Loucy (cell line): ENCODE data around the gene MAP4K1.
"Not testable (repeated sequence)": the region's sequence is repeated elsewhere in the genome, so short reads cannot be mapped to it uniquely, and the experiment has no call there.

Source experiments
- H2AFZ ChIP-seq: fragments of 200-600 bp; sonication (generic); 2 replicates; pipeline ENCODE4 v1.6.0; 2016; ENCODE audit warnings: antibody characterized with exemption, mild to moderate bottlenecking, low read length, moderate library complexity
- H3F3A ChIP-seq: fragments of 200-600 bp; 2 replicates; pipeline ENCODE4 v1.6.0; 2016; ENCODE audit warnings: antibody characterized with exemption, low read depth, mild to moderate bottlenecking
- H3K27me3 ChIP-seq: fragments of 200-600 bp; sonication (generic); 2 replicates; pipeline ENCODE4 v1.6.1; 2014; ENCODE audit warnings: low read length, mild to moderate bottlenecking; ENCODE audit not compliant: insufficient read depth, poor library complexity, severe bottlenecking
- H3K36me3 ChIP-seq: fragments of 200-600 bp; sonication (generic); 2 replicates; pipeline ENCODE4 v1.6.1; 2016; ENCODE audit warnings: low read length; ENCODE audit not compliant: insufficient read depth
- H3K4me1 ChIP-seq: fragments of 200-600 bp; sonication (generic); 2 replicates; pipeline ENCODE4 v1.5.1; 2014; ENCODE audit warnings: low read length, mild to moderate bottlenecking; ENCODE audit not compliant: insufficient read depth, poor library complexity, severe bottlenecking
- H3K4me2 ChIP-seq: fragments of 200-600 bp; sonication (generic); 2 replicates; pipeline ENCODE4 v1.6.0; 2014; ENCODE audit warnings: antibody characterized with exemption, low read length, low read depth, mild to moderate bottlenecking; ENCODE audit not compliant: poor library complexity, severe bottlenecking
- H3K4me3 ChIP-seq: fragments of 200-600 bp; sonication (generic); 2 replicates; pipeline ENCODE4 v1.5.1; 2014; ENCODE audit warnings: low read length, mild to moderate bottlenecking, mixed read lengths; ENCODE audit not compliant: poor library complexity, severe bottlenecking
- H3K79me2 ChIP-seq: fragments of 200-600 bp; sonication (generic); 2 replicates; pipeline ENCODE4 v1.6.1; 2014; ENCODE audit warnings: low read length; ENCODE audit not compliant: insufficient read depth
- H3K9ac ChIP-seq: fragments of 200-600 bp; sonication (generic); 2 replicates; pipeline ENCODE4 v1.6.0; 2014; ENCODE audit warnings: mild to moderate bottlenecking, low read depth, low read length, moderate library complexity; ENCODE audit not compliant: poor library complexity, severe bottlenecking
- H3K9me2 ChIP-seq: fragments of 200-600 bp; sonication (generic); replicated peaks from 2 replicates; pipeline ENCODE4 v1.6.1; 2016; ENCODE audit warnings: low read depth, low read length, mixed read lengths
- H3K9me3 ChIP-seq: fragments of 200-600 bp; sonication (generic); 2 replicates; pipeline ENCODE4 v1.6.1; 2014; ENCODE audit warnings: mild to moderate bottlenecking, antibody characterized with exemption, low read length, low read depth; ENCODE audit not compliant: insufficient read depth
- H4K20me1 ChIP-seq: fragments of 200-600 bp; sonication (generic); 2 replicates; pipeline ENCODE4 v1.6.0; 2014; ENCODE audit warnings: antibody characterized with exemption, low read length, mild to moderate bottlenecking; ENCODE audit not compliant: insufficient read depth, poor library complexity, severe bottlenecking
- EZH2phosphoT487 ChIP-seq: fragments of 200-600 bp; IDR thresholded peaks from 2 replicates; pipeline ENCODE4 v1.6.1; 2018; ENCODE audit warnings: antibody characterized with exemption, mild to moderate bottlenecking, moderate library complexity, borderline replicate concordance
- TF ChIP-seq, protein P1 (sequence below): fragments of 200-600 bp; sonication (generic); conservative IDR thresholded peaks from 2 replicates; pipeline ENCODE4 v1.5.1; 2014; ENCODE audit warnings: mild to moderate bottlenecking, antibody characterized with exemption, low read length

The MAP4K1 gene

GRCh38 chr19:38616265-38616664, 1.5 kb downstream of the MAP4K1 start:
- no peaks in the 10 kb centered on the region for H3K27me3 ChIP-seq
- H3F3A ChIP-seq: peaks cover 6% of the 10 kb centered on the region
- peak overlapping the region; percentile 93 for H3K9ac ChIP-seq
- peak overlapping the region; percentile 88 for H3K4me2 ChIP-seq
- H2AFZ ChIP-seq: no peak overlapping the region
- peak overlapping the region; percentile 88 for H3K4me3 ChIP-seq
- no peak for TF ChIP-seq EZH2phosphoT487
- TF ChIP-seq, protein P1, sequence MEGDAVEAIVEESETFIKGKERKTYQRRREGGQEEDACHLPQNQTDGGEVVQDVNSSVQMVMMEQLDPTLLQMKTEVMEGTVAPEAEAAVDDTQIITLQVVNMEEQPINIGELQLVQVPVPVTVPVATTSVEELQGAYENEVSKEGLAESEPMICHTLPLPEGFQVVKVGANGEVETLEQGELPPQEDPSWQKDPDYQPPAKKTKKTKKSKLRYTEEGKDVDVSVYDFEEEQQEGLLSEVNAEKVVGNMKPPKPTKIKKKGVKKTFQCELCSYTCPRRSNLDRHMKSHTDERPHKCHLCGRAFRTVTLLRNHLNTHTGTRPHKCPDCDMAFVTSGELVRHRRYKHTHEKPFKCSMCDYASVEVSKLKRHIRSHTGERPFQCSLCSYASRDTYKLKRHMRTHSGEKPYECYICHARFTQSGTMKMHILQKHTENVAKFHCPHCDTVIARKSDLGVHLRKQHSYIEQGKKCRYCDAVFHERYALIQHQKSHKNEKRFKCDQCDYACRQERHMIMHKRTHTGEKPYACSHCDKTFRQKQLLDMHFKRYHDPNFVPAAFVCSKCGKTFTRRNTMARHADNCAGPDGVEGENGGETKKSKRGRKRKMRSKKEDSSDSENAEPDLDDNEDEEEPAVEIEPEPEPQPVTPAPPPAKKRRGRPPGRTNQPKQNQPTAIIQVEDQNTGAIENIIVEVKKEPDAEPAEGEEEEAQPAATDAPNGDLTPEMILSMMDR: no peak
- H3K36me3 ChIP-seq: peaks cover under 1% of the 10 kb centered on the region; the same call in 1 of the 2 replicates
- H4K20me1 ChIP-seq: peaks cover 12% of the 10 kb centered on the region
- H3K9me2 ChIP-seq: no peaks in the 10 kb centered on the region
- H3K9me3 ChIP-seq: no peaks in the 10 kb centered on the region
- peaks cover 37% of the 10 kb centered on the region for H3K4me1 ChIP-seq
- H3K79me2 ChIP-seq: peaks cover 41% of the 10 kb centered on the region

- no peak overlapping the region for H2AFZ ChIP-seq
These were observed 2.7 kb downstream of the MAP4K1 start for GRCh38 chr19:38615007-38615581.

DNA sequence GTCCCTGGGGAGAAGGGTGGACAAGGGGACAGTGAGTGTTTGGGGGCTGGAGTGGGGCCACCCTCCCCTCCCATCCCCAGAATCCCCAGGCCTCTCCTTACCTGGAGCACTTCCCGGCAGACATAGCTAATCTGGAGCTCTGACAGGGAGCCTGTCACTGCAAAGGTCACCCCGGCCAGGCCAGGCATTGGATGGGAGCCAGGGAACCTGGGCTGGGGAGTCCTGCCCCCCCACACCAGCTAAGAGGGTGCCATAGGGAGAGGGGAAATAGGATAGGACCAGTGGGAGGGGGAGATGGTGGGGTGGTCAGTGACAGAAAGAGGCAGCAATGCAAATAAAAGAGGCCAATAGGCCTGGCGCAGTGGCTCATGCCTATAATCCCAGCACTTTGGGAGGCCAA, 3.5 kb downstream of the MAP4K1 start:
- TF ChIP-seq, protein P1: no peak
- TF ChIP-seq EZH2phosphoT487: no peak
- Histone ChIP-seq H3K4me1 (peaks cover 28% of the 10 kb centered on the region), H3K79me2 (peaks cover 22% of the 10 kb centered on the region), H3K4me2 (no peak overlapping the region), H2AFZ (no peak overlapping the region), H4K20me1 (peaks cover under 1% of the 10 kb centered on the region), H3K36me3 (no peaks in the 10 kb centered on the region; the same call in 1 of the 2 replicates), H3K9me2 (no peaks in the 10 kb centered on the region), H3K9ac (no peak overlapping the region), H3F3A (peaks cover 6% of the 10 kb centered on the region), H3K9me3 (no peaks in the 10 kb centered on the region), H3K4me3 (no peak overlapping the region), H3K27me3 (no peaks in the 10 kb centered on the region)

More at GRCh38 chr19:38615007-38615581, 2.7 kb downstream of the MAP4K1 start:
- no peaks in the 10 kb centered on the region for H3K9me2 ChIP-seq
- no peaks in the 10 kb centered on the region for H3K9me3 ChIP-seq
- H3K4me3 ChIP-seq: peak overlapping the region; percentile 10
- H4K20me1 ChIP-seq: peaks cover 9% of the 10 kb centered on the region
- H3K4me2 ChIP-seq: no peak overlapping the region
- peak overlapping the region; percentile 24 for H3K9ac ChIP-seq
- peaks cover 33% of the 10 kb centered on the region for H3K4me1 ChIP-seq
- peaks cover 30% of the 10 kb centered on the region for H3K79me2 ChIP-seq
- no peaks in the 10 kb centered on the region; the same call in 1 of the 2 replicates for H3K36me3 ChIP-seq
- peaks cover 6% of the 10 kb centered on the region for H3F3A ChIP-seq
- TF ChIP-seq EZH2phosphoT487: no peak
- H3K27me3 ChIP-seq: no peaks in the 10 kb centered on the region

DNA sequence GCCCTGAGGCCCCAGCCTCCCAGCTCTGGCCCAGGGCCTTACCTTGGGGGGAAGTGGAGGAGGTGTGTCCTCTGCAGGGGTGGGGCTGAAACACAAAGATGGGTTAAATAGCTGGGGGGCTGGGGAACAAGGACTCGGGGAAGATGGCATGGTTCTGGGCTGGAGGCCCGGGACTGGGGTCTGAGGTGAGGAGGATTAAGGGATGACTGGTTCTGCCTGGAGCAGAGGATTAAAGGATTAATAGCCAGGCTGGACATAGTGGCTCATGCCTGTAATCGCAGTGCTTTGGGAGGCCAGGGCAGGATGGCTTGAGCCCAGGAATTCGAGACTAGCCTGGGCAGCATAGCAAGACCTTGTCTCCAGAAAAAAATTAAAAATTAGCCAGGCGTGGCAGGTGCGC, 11.6 kb downstream of the MAP4K1 start:
- Histone ChIP-seq H3K79me2 (no peaks in the 10 kb centered on the region), H3K9me2 (no peaks in the 10 kb centered on the region), H3K9ac (no peak overlapping the region), H3K36me3 (no peaks in the 10 kb centered on the region), H2AFZ (no peak overlapping the region), H3K4me1 (no peaks in the 10 kb centered on the region), H3K4me2 (no peak overlapping the region), H4K20me1 (no peaks in the 10 kb centered on the region), H3K4me3 (no peak overlapping the region), H3K27me3 (no peaks in the 10 kb centered on the region), H3F3A (no peaks in the 10 kb centered on the region), H3K9me3 (no peaks in the 10 kb centered on the region)
- no peak for TF ChIP-seq EZH2phosphoT487
- TF ChIP-seq, protein P1: no peak

GRCh38 chr19:38602856-38603255, 14.9 kb downstream of the MAP4K1 start:
- H3K36me3 ChIP-seq, H3K4me3 ChIP-seq, H3K27me3 ChIP-seq, H3K4me1 ChIP-seq, H3K4me2 ChIP-seq, H3K9me3 ChIP-seq, H3K9ac ChIP-seq, H4K20me1 ChIP-seq, H3K79me2 ChIP-seq, H2AFZ ChIP-seq, H3K9me2 ChIP-seq, H3F3A ChIP-seq: not testable (repeated sequence)
